ENCODE measurements around the gene ZBED4.
A peak's percentile ranks its signal among the peaks of the same experiment; 100 is the strongest.

Gene ZBED4

GRCh38 chr22:49824185-49824925 is 29.3 kb upstream of the ZBED4 start:
- peak overlapping the region; percentile 95 for H3K27ac Mint-ChIP-seq
- no peak for ATAC-seq
- H3K4me1 Mint-ChIP-seq = peaks cover 53% of the 10 kb centered on the region

GRCh38 chr22:49824936-49825335 is 28.7 kb upstream of the ZBED4 start:
- DNase-seq (ENCODE audit: low spot score in 2 of 2) = no peak
- peaks cover 64% of the 10 kb centered on the region for H3K36me3 Mint-ChIP-seq
- H3K27ac Mint-ChIP-seq = peak overlapping the region; percentile 95
- peak overlapping the region; percentile 89 for H3K4me3 Mint-ChIP-seq
- no peaks in the 10 kb centered on the region for H3K9me3 Mint-ChIP-seq
- ATAC-seq = no peak
- H3K4me1 Mint-ChIP-seq = peaks cover 58% of the 10 kb centered on the region

More at GRCh38 chr22:49824185-49824925, 29.3 kb upstream of the ZBED4 start:
- no peaks in the 10 kb centered on the region for H3K9me3 Mint-ChIP-seq
- DNase-seq (ENCODE audit: low spot score in 2 of 2) = no peak
- peaks cover 69% of the 10 kb centered on the region for H3K36me3 Mint-ChIP-seq
- peak overlapping the region; percentile 89 for H3K4me3 Mint-ChIP-seq

DNA sequence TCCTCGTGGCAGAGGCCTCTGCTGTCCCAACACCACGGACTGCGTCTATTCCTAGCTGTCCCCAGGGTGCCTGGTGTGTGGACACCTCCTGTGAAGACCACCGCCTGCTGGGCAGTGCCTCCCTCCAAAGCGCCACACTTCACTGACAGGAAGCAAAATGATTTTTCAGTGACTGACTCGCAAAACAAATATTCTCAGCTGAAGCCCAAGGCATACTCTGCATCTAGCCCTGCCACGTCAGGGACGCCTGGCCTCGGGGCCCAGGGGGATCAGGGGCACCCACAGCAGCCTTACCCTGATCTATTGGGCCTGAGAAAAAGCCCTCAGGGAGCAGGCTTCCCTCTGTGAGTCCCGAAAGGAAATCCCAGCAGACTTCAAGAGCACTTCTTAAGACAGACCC is 28.2 kb upstream of the ZBED4 start:
- peaks cover 59% of the 10 kb centered on the region for H3K36me3 Mint-ChIP-seq
- DNase-seq (ENCODE audit: low spot score in 2 of 2) (no peak), ATAC-seq (no peak)
- peaks cover 53% of the 10 kb centered on the region for H3K4me1 Mint-ChIP-seq
- H3K27ac Mint-ChIP-seq = peak overlapping the region; percentile 95
- H3K4me3 Mint-ChIP-seq = peak overlapping the region; percentile 89
- no peaks in the 10 kb centered on the region for H3K9me3 Mint-ChIP-seq

- ATAC-seq (peak; percentile 88), DNase-seq (ENCODE audit: low spot score in 2 of 2) (peak; percentile 36 to 79)
- H3K36me3 Mint-ChIP-seq = peaks cover 52% of the 10 kb centered on the region
- H3K4me3 Mint-ChIP-seq = peak overlapping the region; percentile 89
- peak overlapping the region; percentile 95 for H3K27ac Mint-ChIP-seq
- peaks cover 47% of the 10 kb centered on the region for H3K4me1 Mint-ChIP-seq
- H3K9me3 Mint-ChIP-seq = no peaks in the 10 kb centered on the region
These were observed 27.6 kb upstream of the ZBED4 start for GRCh38 chr22:49825944-49826602.

GRCh38 chr22:49826603-49827270 is 26.9 kb upstream of the ZBED4 start:
- ATAC-seq = peak; percentile 31
- Mint-ChIP-seq H3K9me3 (no peaks in the 10 kb centered on the region), H3K27ac (peak overlapping the region; percentile 95), H3K4me3 (peak overlapping the region; percentile 89), H3K36me3 (peaks cover 46% of the 10 kb centered on the region), H3K4me1 (peaks cover 46% of the 10 kb centered on the region)
- DNase-seq (ENCODE audit: low spot score in 2 of 2) = peak in 1 of 2 donors; percentile 67

DNA sequence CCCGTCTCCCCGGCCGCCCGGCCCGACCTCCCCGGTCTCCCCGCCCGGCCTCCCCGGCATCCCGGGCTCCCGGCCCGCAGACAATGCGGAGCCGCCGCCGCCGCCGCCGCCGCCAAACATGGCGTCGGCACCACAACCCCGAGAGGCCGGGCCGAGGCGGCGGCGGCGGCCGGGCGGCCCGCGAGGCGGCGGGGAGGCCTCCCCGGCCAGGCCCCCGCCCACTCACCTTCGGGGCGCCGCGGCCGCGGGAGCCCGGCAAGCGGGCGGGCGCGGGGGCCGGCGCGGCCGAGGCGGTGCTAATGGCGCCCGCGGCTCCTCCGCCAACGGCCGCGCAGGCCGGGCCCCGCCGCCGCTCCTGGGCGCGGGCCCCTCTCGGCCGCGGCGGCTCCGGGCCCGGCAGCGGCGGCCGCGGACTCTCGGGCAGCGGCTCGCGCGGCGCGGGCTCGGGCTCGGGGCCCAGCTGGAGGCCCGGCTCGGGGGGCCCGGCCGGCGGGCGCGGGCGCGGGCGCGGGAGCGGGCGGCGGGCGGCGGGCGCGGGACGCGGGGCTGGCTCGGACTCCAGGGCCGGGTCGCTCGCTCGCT is 26.3 kb upstream of the ZBED4 start:
- DNase-seq (ENCODE audit: low spot score in 2 of 2) (no peak), ATAC-seq (peak; percentile 20)
- H3K4me3 Mint-ChIP-seq = peak overlapping the region; percentile 44

GRCh38 chr22:49827853-49828598 is 25.6 kb upstream of the ZBED4 start, which contains the start of gene BRD1:
TSS of gene BRD1 (minus strand) at chr22:49827873. CDS start at chr22:49824317, 3,556 bp downstream.
- H3K9me3 Mint-ChIP-seq = no peaks in the 10 kb centered on the region
- peak within 1 kb of the TSS; percentile 89 for H3K4me3 Mint-ChIP-seq
- H3K36me3 Mint-ChIP-seq = peaks cover 33% of the 10 kb centered on the region
- DNase-seq (ENCODE audit: low spot score in 2 of 2) (peak; percentile 46 to 72), ATAC-seq (peak; percentile 69)
- H3K27ac Mint-ChIP-seq = peak within 1 kb of the TSS; percentile 95
- peaks cover 42% of the 10 kb centered on the region for H3K4me1 Mint-ChIP-seq

More for the DNA sequence above, 26.3 kb upstream of the ZBED4 start:
- Mint-ChIP-seq H3K9me3 (no peaks in the 10 kb centered on the region), H3K27ac (no peak overlapping the region), H3K36me3 (peaks cover 39% of the 10 kb centered on the region), H3K4me1 (peaks cover 46% of the 10 kb centered on the region)

- H3K4me3 Mint-ChIP-seq = peak overlapping the region; percentile 44
- H3K9me3 Mint-ChIP-seq = no peaks in the 10 kb centered on the region
- H3K4me1 Mint-ChIP-seq = peaks cover 37% of the 10 kb centered on the region
- no peak for ATAC-seq
- no peak overlapping the region for H3K27ac Mint-ChIP-seq
- DNase-seq (ENCODE audit: low spot score in 2 of 2) = no peak
- H3K36me3 Mint-ChIP-seq = peaks cover 27% of the 10 kb centered on the region
These were observed 25.1 kb upstream of the ZBED4 start for GRCh38 chr22:49828599-49828965.

DNA sequence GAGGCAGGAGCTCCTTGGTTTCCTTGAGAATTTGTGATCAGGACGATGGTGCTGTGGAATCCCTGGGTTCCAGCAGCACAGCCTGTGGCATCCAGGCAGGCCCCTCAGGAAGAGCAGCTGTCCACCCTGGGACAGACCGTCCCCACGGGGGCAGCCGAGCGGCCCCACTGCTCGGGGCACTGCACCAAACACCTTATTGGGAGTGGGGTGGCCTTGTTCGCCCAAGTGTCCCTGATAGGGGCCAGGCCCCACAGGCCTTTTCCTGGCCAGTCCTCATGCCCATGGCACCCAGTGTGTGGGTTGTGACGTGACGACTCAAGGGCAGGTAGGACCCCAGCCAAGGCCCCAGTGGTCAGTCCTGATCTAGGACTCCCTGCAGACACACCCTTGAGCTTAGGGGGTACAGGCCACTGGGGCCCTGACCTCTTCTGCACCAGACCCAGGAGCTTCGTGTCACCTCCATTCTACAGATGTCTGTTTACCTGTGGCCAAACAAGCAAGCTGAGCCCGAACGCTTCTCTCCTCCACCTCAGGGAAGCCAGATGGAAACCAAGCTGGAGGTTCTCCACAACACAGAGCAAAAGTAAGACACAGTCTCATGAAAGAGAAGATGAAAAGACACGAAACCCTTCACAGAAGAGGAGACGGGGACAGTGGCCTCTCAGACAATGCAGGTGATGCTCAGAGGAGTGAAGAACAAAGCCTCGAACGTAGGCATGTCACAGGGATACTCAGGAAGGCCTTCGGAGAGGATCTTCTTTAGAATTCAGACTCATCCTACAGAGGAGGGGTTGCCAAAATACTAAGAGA is 24.4 kb upstream of the ZBED4 start:
- H3K36me3 Mint-ChIP-seq = peaks cover 21% of the 10 kb centered on the region
- ATAC-seq (no peak), DNase-seq (ENCODE audit: low spot score in 2 of 2) (no peak)
- H3K4me3 Mint-ChIP-seq = peak overlapping the region; percentile 44
- H3K9me3 Mint-ChIP-seq = no peaks in the 10 kb centered on the region
- H3K4me1 Mint-ChIP-seq = peaks cover 30% of the 10 kb centered on the region
- H3K27ac Mint-ChIP-seq = no peak overlapping the region

GRCh38 chr22:49833340-49834007 is 20.2 kb upstream of the ZBED4 start:
- H3K9me3 Mint-ChIP-seq = no peaks in the 10 kb centered on the region
- H3K27ac Mint-ChIP-seq = no peak overlapping the region
- no peaks in the 10 kb centered on the region for H3K36me3 Mint-ChIP-seq
- no peak overlapping the region for H3K4me3 Mint-ChIP-seq
- ATAC-seq (no peak), DNase-seq (ENCODE audit: low spot score in 2 of 2) (no peak)
- peaks cover 24% of the 10 kb centered on the region for H3K4me1 Mint-ChIP-seq

- Mint-ChIP-seq H3K36me3 (no peaks in the 10 kb centered on the region), H3K27ac (peak overlapping the region; percentile 87), H3K4me1 (peaks cover 34% of the 10 kb centered on the region), H3K9me3 (no peaks in the 10 kb centered on the region), H3K4me3 (peak overlapping the region; percentile 63)
- peak; percentile 94 for ATAC-seq
- peak; percentile 66 to 90 for DNase-seq (ENCODE audit: low spot score in 2 of 2)
These were observed 14.6 kb upstream of the ZBED4 start for GRCh38 chr22:49838771-49839717.

DNA sequence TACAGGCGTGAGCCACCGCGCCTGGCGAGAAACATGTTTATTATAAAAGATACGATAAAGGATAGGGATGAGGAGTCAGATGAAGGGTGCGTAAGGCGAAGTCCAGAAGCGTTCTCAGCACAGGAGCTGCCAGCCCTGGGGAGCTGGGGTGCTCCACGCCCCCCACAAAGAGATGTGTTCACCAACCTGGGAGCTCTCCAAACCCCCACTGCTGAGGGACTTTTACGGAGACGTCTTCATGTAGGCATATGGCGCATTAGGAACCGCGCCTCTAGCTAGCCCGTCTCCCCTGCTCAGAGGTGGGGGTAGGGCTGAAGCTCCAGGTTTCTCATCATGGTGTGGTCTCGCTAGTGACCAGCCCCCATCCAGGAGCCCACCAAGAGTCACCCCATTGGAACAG is 8.4 kb upstream of the ZBED4 start:
- H3K36me3 Mint-ChIP-seq = peaks cover 6% of the 10 kb centered on the region
- no peak for DNase-seq (ENCODE audit: low spot score in 2 of 2)
- no peak overlapping the region for H3K4me3 Mint-ChIP-seq
- no peak overlapping the region for H3K27ac Mint-ChIP-seq
- H3K4me1 Mint-ChIP-seq = peaks cover 7% of the 10 kb centered on the region
- ATAC-seq = no peak
- H3K9me3 Mint-ChIP-seq = no peaks in the 10 kb centered on the region
